NCI-H69 (cell line): ENCODE measurements around the gene BICDL1.

ENCODE experiments used
- DNase-seq: peaks from one replicate; lab custom pipeline; 2025; lab: John Stamatoyannopoulos, UW

BICDL1 gene

DNA sequence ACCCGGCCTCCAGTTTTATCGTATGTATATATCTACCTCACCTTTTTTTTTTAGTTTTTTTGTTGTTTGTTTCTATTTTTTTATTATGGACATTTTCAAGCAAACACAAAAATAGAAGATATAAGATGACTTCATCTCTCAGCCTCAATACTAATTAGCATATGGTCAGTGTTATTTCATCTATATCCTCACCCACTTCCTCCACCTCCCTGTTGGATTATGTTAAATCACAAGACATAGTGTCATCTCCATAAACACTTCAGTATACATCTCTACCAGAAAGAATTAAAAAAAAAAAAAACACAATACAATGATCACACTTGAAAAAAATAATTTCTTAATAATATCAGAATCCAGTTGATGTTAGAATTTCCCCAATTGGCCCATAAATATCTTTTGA, 92.6 kb downstream of the BICDL1 start:
- DNase-seq: no peak

DNA sequence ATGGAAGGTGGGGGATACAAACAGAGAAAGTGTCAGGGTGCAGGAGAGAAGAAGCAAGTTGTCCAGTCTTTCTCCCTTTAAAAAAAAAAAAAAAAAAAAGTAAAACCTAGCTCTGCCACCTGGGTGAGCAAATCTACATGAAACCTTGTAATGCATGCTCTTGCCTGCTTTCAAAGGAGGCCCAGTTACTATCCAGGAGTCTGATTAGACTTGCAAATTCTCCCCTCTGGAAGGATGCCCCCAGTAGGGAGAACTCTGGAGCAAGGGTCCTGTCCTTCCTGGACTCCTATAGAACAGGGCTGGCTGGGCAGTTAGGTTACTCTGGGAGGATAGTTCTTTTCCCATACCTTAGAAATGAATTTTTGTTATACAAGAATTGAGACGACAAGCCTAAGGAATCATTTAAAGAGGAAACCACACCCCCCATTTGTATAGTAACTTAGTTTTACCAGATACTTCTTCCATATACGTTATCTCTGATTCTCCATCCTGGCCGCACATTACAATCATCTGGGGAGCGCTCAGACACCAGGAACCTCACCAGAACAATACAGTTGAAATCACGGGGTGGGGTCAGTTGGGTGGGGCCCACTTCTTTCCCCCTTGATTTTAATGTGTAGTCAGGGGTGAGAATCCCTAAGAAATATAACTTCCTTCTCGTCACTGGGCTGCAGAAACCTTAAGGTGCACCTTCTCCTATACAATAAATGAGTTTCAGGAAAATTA, 97.0 kb downstream of the BICDL1 start:
- DNase-seq: peak; percentile 53

DNA sequence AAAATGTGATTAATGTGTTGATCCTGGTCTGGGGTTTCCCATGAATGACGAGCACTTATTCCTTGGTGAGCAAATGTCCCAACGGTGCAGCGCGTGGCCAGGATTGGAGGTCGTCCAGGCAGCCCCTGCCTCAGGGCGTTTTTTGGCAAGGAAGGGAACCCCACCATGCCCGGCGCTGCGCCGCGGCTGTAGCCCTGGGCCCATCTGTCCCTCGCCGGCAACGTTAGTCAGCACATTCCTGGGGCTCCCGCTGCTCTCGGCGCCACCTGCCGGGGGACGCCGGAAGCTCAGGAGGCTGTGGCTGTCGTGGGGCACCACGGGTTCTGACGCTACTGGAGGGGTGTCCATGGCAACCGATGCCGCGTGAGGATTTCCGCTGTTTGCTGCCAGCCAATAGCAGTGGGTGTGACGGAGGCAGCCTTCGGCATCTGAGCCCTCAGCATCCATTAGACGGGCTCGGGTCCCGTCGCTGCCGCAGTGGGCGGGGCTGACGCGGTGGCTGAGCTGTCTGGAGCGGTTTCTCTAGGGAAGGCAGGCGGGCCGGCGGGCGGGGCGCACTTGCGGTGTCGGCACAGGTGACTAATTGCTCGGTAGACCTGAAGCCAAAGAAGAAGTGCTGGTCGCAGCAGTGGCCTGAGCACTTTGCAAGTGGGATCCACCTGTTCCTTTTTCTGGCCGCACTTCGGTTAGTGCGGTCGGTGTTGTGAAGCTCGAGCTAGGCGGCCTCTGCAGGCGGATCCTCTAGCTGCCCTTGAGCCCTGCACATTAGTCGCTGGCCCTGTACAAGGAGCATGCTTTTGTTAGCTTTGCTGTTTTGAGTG, 98.0 kb downstream of the BICDL1 start:
- peak; percentile 100 for DNase-seq

GRCh38 chr12:120089105-120089504, 100.1 kb downstream of the BICDL1 start:
- no peak for DNase-seq

DNA sequence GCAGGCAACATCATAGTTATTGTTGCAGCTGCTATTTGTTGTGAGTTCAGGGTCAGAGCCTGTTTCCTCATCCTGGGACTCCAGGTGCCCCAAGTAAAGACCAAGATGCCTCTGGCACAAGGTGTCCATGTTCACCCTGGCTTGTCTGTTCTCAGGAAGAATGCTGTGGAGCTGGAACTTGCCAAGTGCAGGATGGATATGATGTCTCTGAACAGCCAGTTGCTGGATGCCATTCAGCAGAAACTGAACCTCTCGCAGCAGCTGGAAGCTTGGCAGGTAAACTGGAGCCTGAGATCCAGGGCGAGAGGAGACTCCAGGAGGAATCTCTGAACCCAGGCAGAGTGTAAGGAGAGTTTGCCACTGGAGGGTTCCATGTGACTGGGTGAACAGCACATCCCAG, 100.8 kb downstream of the BICDL1 start:
- DNase-seq: no peak

GRCh38 chr12:120090206-120090605, 101.2 kb downstream of the BICDL1 start:
- no peak for DNase-seq

- no peak for DNase-seq
These were observed 101.7 kb downstream of the BICDL1 start for GRCh38 chr12:120090626-120091295.

- peak; percentile 16 for DNase-seq
These were observed 102.5 kb downstream of the BICDL1 start for GRCh38 chr12:120091371-120092090.

GRCh38 chr12:120092551-120093335, 103.7 kb downstream of the BICDL1 start:
- DNase-seq: no peak

GRCh38 chr12:120093336-120093591, 104.2 kb downstream of the BICDL1 start:
- no peak for DNase-seq

GRCh38 chr12:120093592-120094355, 104.7 kb downstream of the BICDL1 start:
- peak; percentile 45 for DNase-seq

DNA sequence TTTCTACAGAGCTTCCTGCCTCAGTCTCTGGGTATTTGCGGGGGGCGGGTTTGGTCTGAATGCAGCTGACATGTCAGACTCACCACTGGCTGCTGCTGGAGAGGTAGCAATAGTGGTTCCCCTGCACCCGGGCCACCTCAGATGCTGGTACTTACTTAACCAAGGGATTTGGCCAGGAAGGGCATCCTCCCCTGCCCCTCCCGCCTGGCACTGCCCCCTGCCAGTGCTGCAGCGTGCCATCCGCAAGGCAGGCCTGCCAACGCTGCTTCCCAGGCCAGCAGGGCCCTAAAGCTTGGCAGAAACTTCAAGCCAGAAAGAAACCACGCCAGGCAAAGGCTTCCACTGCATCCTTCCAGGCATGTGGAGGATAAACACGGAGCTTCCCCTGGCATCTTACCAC, 105.4 kb downstream of the BICDL1 start:
- no peak for DNase-seq

- no peak for DNase-seq
These were observed 106.3 kb downstream of the BICDL1 start for GRCh38 chr12:120095331-120095730.

- no peak for DNase-seq
These were observed 106.7 kb downstream of the BICDL1 start for GRCh38 chr12:120095736-120096135.

DNA sequence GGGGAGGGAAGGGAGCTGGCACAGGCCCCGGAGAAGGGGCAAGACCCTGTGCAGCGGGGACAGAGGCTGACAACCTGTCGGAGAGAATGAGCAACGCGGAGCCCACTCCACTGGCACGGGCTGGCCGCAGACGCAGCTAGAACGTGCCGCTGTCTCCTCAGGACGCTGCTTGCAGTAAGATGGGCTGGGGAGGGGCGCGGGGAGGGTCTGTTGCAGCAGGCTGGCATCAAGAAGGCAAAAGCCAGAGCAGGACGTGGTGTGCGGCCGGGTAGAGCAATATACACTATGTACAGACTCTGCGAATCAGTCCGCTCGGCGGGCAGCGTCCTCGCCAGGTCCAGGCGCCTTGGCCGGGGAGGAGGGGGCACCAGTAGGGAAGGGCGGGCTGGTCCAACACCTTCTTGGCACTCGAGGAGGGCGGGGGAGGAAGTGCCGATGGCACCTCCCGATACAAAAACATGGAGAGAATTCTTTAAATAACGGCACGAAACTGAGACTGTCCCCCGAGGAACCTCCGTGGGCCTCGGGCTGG, 107.7 kb downstream of the BICDL1 start:
- no peak for DNase-seq

DNA sequence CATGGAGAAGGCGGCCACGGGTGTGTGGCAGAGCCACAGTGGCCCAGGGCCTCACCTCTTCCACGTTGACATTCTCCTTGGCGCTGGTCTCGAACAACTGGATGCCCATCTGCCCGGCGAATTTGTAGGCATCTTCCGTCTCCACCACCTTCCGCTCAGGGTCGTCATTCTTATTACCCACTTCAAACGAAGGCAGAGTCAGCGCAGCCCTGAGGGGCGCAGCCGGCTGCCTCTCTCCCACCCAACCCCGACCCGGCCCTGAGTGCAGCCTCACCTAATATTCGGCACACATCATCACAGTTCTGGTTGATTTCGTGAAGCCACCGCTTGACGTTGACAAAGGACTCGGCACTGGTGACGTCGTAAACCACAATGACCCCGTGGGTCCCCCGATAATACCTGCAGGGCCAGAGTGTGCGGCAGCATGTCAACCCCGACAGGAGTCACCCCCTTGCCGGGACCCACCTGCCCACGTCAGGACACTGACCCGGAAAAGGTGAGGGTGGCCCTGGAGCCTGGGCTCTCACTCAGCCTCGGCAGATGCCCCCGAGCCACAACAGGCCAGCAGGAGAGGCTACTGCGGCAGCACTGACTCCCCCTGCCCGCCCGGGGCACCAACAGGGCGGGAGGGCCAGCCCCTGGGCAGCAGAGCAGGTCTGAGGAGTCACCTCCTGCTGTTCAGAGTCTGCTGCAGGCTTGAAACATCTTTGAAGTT, 109.9 kb downstream of the BICDL1 start:
- no peak for DNase-seq

GRCh38 chr12:120099738-120100137, 110.7 kb downstream of the BICDL1 start:
- DNase-seq: no peak

- DNase-seq: no peak
These were observed 111.6 kb downstream of the BICDL1 start for GRCh38 chr12:120100630-120101029.

- no peak for DNase-seq
These were observed 112.1 kb downstream of the BICDL1 start for GRCh38 chr12:120101182-120101581.

DNA sequence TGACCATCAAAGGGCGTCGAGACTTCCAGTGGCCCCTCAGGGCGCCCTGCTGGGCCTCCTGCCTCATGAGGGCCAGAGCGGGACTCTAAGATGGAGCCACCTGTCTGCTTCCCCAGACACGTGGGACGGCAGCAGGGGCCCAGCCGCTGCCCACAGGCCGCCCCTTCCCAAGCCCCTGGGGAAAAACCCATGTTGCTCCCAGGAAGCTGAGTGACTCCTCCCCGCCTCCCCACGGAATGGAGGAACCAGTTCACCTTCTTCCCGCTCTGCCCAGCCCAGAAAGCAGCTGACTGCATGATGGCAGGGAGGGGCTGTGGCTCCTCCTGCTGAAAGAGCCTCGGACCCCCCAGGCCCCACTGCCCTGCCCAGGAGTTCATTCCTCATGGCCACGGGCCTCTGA, 112.6 kb downstream of the BICDL1 start:
- no peak for DNase-seq
